ENCODE results near the gene RAPGEFL1.
"Not testable (repeated sequence)": the region's sequence is repeated elsewhere in the genome, so short reads cannot be mapped to it uniquely, and the experiment has no call there.

The RAPGEFL1 gene, protein sequence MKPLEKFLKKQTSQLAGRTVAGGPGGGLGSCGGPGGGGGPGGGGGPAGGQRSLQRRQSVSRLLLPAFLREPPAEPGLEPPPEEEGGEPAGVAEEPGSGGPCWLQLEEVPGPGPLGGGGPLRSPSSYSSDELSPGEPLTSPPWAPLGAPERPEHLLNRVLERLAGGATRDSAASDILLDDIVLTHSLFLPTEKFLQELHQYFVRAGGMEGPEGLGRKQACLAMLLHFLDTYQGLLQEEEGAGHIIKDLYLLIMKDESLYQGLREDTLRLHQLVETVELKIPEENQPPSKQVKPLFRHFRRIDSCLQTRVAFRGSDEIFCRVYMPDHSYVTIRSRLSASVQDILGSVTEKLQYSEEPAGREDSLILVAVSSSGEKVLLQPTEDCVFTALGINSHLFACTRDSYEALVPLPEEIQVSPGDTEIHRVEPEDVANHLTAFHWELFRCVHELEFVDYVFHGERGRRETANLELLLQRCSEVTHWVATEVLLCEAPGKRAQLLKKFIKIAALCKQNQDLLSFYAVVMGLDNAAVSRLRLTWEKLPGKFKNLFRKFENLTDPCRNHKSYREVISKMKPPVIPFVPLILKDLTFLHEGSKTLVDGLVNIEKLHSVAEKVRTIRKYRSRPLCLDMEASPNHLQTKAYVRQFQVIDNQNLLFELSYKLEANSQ

DNA sequence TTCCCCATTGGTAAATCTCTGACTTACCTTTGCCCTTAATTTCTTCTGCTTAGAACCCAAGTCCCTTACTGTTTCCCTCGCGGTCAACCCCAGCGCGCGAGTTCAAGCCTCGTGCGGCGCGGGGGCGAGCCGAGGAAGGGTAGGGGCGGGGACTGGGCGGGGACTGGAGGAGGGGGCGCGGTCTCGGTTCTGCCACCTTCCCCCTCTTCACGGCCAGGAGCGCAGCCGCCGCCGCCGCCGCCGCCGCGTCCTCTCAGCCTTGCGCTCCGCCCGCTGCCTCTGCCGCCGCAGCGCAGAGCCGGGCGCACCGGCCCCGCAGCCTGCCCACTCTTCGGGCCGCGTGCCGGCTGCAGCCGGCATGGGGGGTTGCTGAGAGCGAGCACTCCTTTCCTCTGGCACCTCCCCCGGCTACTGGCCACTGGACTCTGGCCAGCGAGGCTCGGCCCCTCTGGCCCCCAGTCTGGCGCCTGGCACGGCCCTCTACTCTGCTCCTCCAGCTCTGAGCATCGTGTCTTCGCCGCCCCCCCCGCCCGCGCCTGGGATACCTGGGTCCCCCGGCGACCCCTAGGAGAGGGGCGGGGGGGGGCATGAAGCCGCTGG lies at the start of gene RAPGEFL1:
Gene RAPGEFL1 (plus strand): TSS at position 196 of the 600 bp plus-strand sequence. CDS start 392 bp downstream, at position 588.
- DNase-seq: peak; percentile 61 to 84 (median 80)

DNA sequence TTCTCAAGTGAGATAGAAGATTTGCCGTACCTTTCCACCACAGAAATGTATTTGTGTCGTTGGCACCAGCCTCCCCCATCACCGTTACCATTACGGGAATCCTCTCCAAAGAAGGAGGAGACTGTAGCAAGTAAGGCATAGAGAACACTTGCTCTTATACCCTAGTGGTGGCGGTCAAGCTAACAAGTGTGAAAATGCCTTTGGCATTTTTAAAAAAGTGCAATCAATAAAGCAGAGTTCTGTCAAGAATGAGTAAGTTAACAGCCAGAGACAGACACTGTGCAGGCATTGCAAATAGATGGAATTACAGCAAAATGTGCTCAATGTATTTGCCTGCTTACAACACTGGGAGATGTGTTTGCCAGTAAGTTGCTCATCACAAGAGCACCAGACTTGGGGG lies 47.8 kb upstream of the RAPGEFL1 start:
- DNase-seq: no peak

DNA sequence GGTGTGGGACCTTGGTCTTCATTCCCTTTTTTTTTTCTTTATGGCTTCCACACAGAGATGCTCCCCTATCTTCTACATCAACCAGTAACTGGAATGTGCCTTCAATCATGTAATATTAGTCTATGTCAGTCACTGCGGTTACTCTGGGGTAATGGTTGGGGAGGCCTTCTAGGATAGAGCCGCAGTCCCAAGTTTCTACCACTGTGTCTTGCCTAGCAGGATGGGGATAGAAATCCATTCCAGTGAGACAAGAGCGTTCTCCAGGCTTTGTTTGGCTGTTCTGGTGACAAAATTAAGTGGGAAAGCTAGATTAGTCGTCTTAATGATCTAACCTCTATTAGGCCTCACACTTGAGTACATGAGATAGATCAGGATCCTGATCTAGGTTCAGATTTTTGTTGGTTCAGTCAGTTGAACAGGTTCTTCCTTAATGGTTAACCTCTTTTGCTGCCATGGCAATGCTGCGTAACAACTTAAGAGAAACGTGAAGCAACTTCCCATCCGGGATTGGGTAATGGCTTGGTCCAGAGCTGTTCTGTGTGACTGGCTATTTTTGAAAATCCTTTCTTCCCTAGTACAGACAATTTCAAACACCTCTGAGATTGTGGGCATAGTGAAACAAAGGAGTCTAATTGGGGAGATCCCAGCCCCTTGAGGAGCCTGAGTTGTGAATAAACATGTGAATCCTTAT lies 46.8 kb upstream of the RAPGEFL1 start:
- no peak for DNase-seq

DNA sequence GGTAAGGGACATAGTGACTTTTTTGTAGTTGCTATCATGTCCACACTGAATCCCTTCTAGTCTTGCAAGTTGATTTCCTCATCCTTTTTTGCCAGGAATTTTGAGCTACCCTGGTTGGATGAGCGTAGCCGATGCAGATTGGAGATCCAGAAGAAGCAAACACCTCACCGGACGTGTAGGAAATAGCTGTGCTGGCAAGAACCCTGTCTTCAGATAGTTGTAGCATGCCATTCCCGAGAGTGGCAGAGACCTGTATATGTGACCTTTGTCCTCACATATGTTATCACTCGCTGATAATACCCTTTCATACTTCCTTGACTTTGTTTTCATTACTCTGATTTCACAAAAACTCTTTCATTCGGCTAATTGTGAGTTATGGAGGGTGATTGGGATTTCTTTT lies 43.1 kb upstream of the RAPGEFL1 start:
- no peak for DNase-seq

DNA sequence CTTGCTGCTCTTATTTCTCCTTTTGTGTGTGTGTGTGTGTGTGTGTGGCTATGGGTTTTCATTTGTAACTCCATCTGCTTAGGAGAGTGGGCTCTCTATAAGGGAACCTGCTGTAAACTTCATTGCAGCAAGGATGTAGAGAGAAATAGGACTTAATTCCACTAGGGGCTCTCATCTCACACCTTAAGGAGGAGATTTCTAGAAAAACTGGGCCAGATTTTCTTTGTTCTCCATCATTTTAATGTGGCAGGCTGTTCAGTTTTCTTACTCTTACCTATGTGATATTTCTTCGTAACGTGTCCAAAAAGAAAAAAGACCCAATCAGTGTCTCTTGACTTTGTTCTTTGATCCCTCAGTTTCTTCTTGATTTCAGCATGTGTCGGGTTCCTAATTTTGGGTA lies 41.5 kb upstream of the RAPGEFL1 start:
- DNase-seq: no peak

- no peak for DNase-seq
Observed at GRCh38 chr17:40139566-40140058, 37.7 kb upstream of the RAPGEFL1 start.

DNA sequence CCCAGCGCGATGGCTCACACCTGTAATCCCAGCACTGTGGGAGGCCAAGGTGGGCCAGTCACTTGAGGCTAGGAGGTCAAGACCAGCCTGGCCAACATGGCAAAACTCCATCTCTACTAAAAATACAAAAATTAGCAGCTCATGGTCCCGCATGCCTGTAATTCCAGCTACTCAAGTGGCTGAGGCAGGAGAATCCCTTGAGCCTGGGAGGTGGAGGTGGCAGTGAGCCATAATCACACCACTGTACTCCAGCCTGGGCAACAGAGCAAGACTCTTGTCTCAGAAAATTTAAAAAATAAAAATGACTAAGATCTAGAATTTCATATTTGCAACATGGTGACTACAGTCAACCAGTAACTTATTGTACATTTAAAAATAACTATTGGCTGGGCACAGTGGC lies 34.1 kb upstream of the RAPGEFL1 start:
- not testable (repeated sequence) for DNase-seq

- DNase-seq: no peak
Observed at GRCh38 chr17:40145476-40145875, 31.8 kb upstream of the RAPGEFL1 start.

DNA sequence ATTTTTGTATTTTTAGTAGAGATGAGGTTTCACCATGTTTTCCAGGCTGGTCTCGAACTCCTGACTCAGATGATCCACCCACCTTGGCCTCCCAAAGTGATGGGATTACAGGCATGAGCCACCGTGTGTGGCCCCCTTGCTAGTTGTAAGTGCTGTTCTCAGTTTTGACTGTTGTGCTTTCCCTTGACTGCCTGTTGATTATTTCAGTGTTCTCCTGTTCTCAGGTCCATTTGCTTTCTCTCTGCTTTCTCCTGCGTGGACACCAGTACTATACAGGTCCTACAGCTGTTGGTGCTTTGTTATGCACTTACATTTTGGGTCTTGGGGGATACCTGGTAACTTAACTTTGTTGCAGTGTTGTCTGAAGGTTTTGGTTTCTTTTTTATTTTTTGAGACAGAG lies 28.7 kb upstream of the RAPGEFL1 start:
- DNase-seq: no peak

- no peak for DNase-seq
Observed at GRCh38 chr17:40150276-40150675, 27.0 kb upstream of the RAPGEFL1 start.

DNA sequence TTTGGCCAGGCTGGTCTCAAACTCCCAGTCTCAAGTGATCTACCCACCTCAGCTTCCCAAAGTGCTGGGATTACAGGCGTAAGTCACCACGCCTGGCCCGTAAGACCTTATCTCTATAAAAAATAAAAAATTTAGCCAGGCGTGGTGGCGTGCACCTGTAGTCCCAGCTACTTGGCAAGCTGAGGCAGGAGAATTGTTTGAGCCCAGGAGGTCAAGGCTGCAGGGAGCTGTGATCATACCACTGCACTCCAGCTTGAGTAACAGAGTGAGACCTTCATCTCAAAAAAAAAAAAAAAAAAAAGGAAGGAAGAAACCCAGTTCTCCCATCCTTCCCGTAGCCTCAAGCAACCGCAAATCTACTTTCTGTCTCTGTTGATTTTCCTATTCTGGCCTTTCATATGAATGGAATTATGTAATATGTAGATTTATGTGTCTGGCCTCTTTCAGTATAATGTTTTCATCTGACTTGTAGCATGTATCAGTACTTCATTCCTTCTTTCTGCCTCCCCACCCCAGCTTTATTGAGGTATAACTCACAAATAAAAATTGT lies 25.8 kb upstream of the RAPGEFL1 start:
- DNase-seq: no peak

DNA sequence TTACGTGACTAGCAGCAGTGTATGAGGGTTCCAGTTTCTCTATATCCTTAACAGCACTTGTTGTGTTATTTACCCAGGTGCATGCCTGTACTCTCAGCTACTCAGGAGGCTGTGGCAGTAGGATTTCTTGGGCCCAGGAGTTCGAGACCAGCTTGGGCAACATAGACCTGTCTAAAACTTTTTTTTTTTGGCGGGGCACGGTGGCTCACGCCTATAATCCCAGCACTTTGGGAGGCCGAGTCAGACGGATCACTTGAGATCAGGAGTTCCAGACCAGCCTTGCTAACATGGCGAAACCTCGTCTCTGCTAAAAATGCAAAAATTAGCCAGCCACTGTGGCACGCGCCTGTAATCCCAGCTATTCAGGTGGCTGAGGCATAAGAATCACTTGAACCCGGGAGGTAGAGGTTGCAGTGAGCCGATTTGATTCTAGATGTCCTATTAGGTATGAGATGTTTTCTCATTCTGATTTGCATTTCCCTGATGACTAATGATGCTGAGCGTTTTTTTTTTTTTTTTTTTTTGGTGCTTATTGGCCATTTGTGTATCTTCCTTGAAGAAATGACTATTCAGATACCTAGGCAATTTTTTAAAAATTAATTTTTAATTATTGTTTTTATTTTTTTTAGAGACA lies 23.6 kb upstream of the RAPGEFL1 start:
- no peak for DNase-seq

DNA sequence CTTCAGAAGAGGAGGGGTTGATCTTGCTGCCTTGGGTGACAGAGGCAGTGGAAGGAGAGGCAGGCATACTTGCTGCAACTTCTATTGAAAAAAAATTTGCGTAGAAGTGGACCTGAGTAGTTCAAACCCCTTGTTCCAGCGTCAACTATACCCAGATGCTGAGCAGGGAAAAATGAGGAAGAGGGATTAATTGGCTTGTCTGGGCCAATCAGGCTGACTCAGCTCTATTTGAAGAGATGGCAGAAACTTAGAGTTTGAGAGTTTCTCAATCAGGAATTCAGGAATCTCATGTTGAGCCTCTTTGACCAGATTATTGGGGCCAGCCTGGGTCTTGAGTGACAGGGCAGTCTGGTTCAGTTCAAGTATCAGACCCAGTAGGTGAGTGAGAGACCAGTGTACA lies 19.3 kb upstream of the RAPGEFL1 start:
- DNase-seq: no peak

GRCh38 chr17:40158438-40159013 lies 18.7 kb upstream of the RAPGEFL1 start:
- DNase-seq: no peak

GRCh38 chr17:40159456-40159855 lies 17.8 kb upstream of the RAPGEFL1 start:
- DNase-seq: no peak

DNA sequence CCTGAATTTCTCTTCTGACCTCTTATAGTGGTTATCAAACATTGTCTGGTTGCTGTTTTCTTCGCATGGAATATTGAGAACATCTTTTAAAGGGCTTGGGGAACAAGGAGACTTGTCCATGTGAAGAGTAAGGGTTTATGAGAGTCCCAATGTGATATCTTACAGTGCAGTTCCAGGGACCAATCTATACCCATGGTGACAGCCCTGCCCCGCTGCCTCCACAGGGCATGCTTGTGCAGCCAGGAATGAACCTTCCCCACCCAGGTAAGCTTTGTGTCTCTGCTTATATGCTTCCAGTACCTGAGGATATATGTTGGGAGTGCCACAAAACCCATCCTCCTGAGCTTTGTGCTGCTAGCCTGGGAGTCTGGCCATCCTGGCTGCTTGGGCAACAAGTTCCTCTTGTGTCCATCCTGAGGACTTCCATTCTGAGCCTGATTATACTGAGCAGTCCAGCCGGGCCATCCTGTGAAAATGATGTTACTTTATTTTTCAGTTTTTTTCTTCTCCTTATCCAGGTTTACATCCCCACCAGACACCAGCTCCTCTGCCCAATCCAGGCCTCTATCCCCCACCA lies 9.5 kb upstream of the RAPGEFL1 start:
- DNase-seq: no peak

DNA sequence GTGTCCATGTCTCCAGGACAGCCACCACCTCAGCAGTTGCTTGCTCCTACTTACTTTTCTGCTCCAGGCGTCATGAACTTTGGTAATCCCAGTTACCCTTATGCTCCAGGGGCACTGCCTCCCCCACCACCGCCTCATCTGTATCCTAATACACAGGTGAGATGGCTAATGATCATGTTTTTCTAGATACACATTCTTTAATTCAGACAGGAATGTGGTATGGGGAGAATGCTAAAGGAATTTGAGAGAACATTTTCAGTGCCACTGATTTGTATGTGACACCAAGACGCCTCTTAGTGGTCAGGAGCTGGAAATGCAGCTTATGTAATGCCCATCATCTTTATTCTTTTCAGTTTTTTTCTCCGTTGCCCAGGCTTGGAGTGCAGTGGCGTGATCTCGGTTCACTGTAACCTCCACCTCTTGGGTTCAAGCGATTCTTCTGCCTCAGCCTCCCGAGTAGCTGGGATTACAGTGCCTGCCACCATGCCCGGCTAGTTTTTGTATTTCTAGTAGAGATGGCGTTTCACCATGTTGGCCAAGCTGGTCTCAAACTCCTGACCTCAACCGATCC lies 8.9 kb upstream of the RAPGEFL1 start:
- peak in 5 of 6 experiments; percentile 28 to 67 (median 47) for DNase-seq

DNA sequence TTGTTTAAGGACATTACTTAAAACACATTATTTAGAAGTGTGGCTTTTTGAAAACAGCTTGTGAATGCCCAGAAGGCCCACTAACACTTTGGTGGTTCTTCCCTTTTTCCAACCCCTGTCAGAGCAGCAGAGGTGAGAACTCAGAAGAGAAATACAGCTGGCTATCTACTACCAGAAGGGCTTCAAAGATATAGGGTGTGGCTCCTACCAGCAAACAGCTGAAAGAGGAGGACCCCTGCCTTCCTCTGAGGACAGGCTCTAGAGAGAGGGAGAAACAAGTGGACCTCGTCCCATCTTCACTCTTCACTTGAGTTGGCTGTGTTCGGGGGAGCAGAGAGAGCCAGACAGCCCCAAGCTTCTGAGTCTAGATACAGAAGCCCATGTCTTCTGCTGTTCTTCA lies 6.9 kb upstream of the RAPGEFL1 start:
- DNase-seq: no peak

DNA sequence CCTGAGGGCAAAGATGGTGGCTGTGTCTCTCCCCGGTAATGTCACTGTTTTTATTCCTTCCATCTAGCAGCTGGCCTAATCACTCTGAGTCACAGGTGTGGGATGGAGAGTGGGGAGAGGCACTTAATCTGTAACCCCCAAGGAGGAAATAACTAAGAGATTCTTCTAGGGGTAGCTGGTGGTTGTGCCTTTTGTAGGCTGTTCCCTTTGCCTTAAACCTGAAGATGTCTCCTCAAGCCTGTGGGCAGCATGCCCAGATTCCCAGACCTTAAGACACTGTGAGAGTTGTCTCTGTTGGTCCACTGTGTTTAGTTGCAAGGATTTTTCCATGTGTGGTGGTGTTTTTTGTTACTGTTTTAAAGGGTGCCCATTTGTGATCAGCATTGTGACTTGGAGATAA lies 5.5 kb upstream of the RAPGEFL1 start:
- no peak for DNase-seq

GRCh38 chr17:40173091-40173777 lies 4.0 kb upstream of the RAPGEFL1 start:
- no peak for DNase-seq

DNA sequence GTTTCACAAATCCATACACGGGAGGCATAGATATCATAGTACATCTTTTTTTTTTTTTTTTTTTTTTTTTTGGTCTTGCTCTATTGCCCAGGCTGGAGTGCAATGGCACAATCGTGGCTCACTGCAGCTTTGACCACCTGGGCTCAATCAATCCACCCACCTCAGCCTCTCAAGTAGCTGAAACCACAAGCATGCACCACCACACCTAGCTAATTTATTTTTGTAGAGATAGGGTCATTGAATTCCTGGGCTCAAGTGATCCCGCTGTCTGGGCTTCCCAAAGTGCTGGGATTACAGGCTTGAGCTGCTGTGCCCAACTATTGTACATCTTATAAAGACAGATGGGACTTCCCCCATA lies 3.5 kb upstream of the RAPGEFL1 start:
- DNase-seq: no peak
